ENCODE data around the gene SCG2. TPM values are rescaled to one million over a fixed set of nuclear protein-coding genes. Genes with fewer than 3 reads are reported as not detected.
"Not testable (repeated sequence)": the region's sequence is repeated elsewhere in the genome, so short reads cannot be mapped to it uniquely, and the experiment has no call there.

Gene SCG2
- total RNA-seq, 1 donor from 2014 or later: not detected

GRCh38 chr2:223598994-223599639 lies 3.0 kb downstream of the SCG2 start:
- no peak for DNase-seq
- Mint-ChIP-seq H3K4me1 (peaks cover 2% of the 10 kb centered on the region), H3K27ac (no peak overlapping the region), H3K9me3 (no peaks in the 10 kb centered on the region), H3K36me3 (ENCODE audit: low read depth) (no peaks in the 10 kb centered on the region), H3K4me3 (no peak overlapping the region), H3K27me3 (peaks cover 3% of the 10 kb centered on the region)
- intact Hi-C loops (cut with micrococcal nuclease): no loop called here

- Mint-ChIP-seq H3K9me3 (no peaks in the 10 kb centered on the region), H3K4me3 (no peak overlapping the region), H3K4me1 (peaks cover under 1% of the 10 kb centered on the region), H3K27ac (no peak overlapping the region), H3K27me3 (peaks cover 3% of the 10 kb centered on the region), H3K36me3 (ENCODE audit: low read depth) (no peaks in the 10 kb centered on the region)
- no peak for DNase-seq
- intact Hi-C loops (cut with micrococcal nuclease): no loop called here
These were observed 5.1 kb downstream of the SCG2 start for GRCh38 chr2:223597076-223597475.

- no peaks in the 10 kb centered on the region for H3K36me3 Mint-ChIP-seq (ENCODE audit: low read depth)
- H3K27me3 Mint-ChIP-seq: peaks cover 3% of the 10 kb centered on the region
- H3K4me3 Mint-ChIP-seq: no peak overlapping the region
- H3K27ac Mint-ChIP-seq: no peak overlapping the region
- intact Hi-C loops (cut with micrococcal nuclease): no loop called here
- no peaks in the 10 kb centered on the region for H3K9me3 Mint-ChIP-seq
- no peak for DNase-seq
- H3K4me1 Mint-ChIP-seq: no peaks in the 10 kb centered on the region
These were observed 6.0 kb downstream of the SCG2 start for GRCh38 chr2:223596208-223596607.

GRCh38 chr2:223594831-223595230 lies 7.3 kb downstream of the SCG2 start:
- Mint-ChIP-seq H3K27ac (no peak overlapping the region), H3K4me3 (no peak overlapping the region), H3K9me3 (no peaks in the 10 kb centered on the region), H3K4me1 (no peaks in the 10 kb centered on the region), H3K27me3 (no peaks in the 10 kb centered on the region), H3K36me3 (ENCODE audit: low read depth) (no peaks in the 10 kb centered on the region)
- no peak for DNase-seq
- intact Hi-C loops (cut with micrococcal nuclease): no loop called here

GRCh38 chr2:223594259-223594658 lies 7.9 kb downstream of the SCG2 start:
- no peaks in the 10 kb centered on the region for H3K4me1 Mint-ChIP-seq
- DNase-seq: no peak
- intact Hi-C loops (cut with micrococcal nuclease): no loop called here
- H3K27ac Mint-ChIP-seq: no peak overlapping the region
- H3K27me3 Mint-ChIP-seq: no peaks in the 10 kb centered on the region
- H3K36me3 Mint-ChIP-seq (ENCODE audit: low read depth): no peaks in the 10 kb centered on the region
- H3K4me3 Mint-ChIP-seq: no peak overlapping the region
- no peaks in the 10 kb centered on the region for H3K9me3 Mint-ChIP-seq

GRCh38 chr2:223592689-223593088 lies 9.5 kb downstream of the SCG2 start:
- not testable (repeated sequence) for DNase-seq

GRCh38 chr2:223591596-223591995 lies 10.6 kb downstream of the SCG2 start:
- H3K4me3 Mint-ChIP-seq: no peak overlapping the region
- H3K36me3 Mint-ChIP-seq (ENCODE audit: low read depth): no peaks in the 10 kb centered on the region
- H3K9me3 Mint-ChIP-seq: no peaks in the 10 kb centered on the region
- no peak overlapping the region for H3K27ac Mint-ChIP-seq
- no peaks in the 10 kb centered on the region for H3K4me1 Mint-ChIP-seq
- H3K27me3 Mint-ChIP-seq: no peaks in the 10 kb centered on the region
- intact Hi-C loops (cut with micrococcal nuclease): no loop called here
- DNase-seq: no peak

More at GRCh38 chr2:223592689-223593088, 9.5 kb downstream of the SCG2 start:
- H3K36me3 Mint-ChIP-seq (ENCODE audit: low read depth); H3K27me3 Mint-ChIP-seq; H3K27ac Mint-ChIP-seq; H3K4me3 Mint-ChIP-seq; intact Hi-C loops (cut with micrococcal nuclease); H3K4me1 Mint-ChIP-seq; H3K9me3 Mint-ChIP-seq: not testable (repeated sequence)

- Mint-ChIP-seq H3K4me3 (no peak overlapping the region), H3K4me1 (no peaks in the 10 kb centered on the region), H3K27ac (no peak overlapping the region), H3K9me3 (no peaks in the 10 kb centered on the region), H3K36me3 (ENCODE audit: low read depth) (no peaks in the 10 kb centered on the region), H3K27me3 (no peaks in the 10 kb centered on the region)
- intact Hi-C loops (cut with micrococcal nuclease): no loop called here
- no peak for DNase-seq
These were observed 11.2 kb downstream of the SCG2 start for GRCh38 chr2:223590964-223591363.

- intact Hi-C loops (cut with micrococcal nuclease): no loop called here
- Mint-ChIP-seq H3K27me3 (no peaks in the 10 kb centered on the region), H3K9me3 (no peaks in the 10 kb centered on the region), H3K36me3 (ENCODE audit: low read depth) (no peaks in the 10 kb centered on the region), H3K27ac (no peak overlapping the region), H3K4me1 (no peaks in the 10 kb centered on the region), H3K4me3 (no peak overlapping the region)
- no peak for DNase-seq
These were observed 12.3 kb downstream of the SCG2 start for GRCh38 chr2:223589901-223590300.

- no peak for DNase-seq
- no peaks in the 10 kb centered on the region for H3K36me3 Mint-ChIP-seq (ENCODE audit: low read depth)
- no peaks in the 10 kb centered on the region for H3K4me1 Mint-ChIP-seq
- intact Hi-C loops (cut with micrococcal nuclease): no loop called here
- no peak overlapping the region for H3K4me3 Mint-ChIP-seq
- H3K9me3 Mint-ChIP-seq: no peaks in the 10 kb centered on the region
- H3K27me3 Mint-ChIP-seq: no peaks in the 10 kb centered on the region
- H3K27ac Mint-ChIP-seq: no peak overlapping the region
These were observed 13.9 kb downstream of the SCG2 start for GRCh38 chr2:223588251-223588650.

- Mint-ChIP-seq H3K27me3 (no peaks in the 10 kb centered on the region), H3K27ac (no peak overlapping the region), H3K9me3 (no peaks in the 10 kb centered on the region), H3K4me1 (no peaks in the 10 kb centered on the region), H3K4me3 (no peak overlapping the region), H3K36me3 (ENCODE audit: low read depth) (no peaks in the 10 kb centered on the region)
- intact Hi-C loops (cut with micrococcal nuclease): no loop called here
- no peak for DNase-seq
These were observed 14.9 kb downstream of the SCG2 start for GRCh38 chr2:223587301-223587700.

GRCh38 chr2:223586261-223586660 lies 15.9 kb downstream of the SCG2 start:
- Mint-ChIP-seq H3K4me1 (no peaks in the 10 kb centered on the region), H3K4me3 (no peak overlapping the region), H3K27ac (no peak overlapping the region), H3K9me3 (no peaks in the 10 kb centered on the region), H3K27me3 (no peaks in the 10 kb centered on the region), H3K36me3 (ENCODE audit: low read depth) (no peaks in the 10 kb centered on the region)
- intact Hi-C loops (cut with micrococcal nuclease): no loop called here
- DNase-seq: no peak

GRCh38 chr2:223585666-223586065 lies 16.5 kb downstream of the SCG2 start:
- Mint-ChIP-seq H3K4me3 (no peak overlapping the region), H3K27ac (no peak overlapping the region), H3K9me3 (no peaks in the 10 kb centered on the region), H3K36me3 (ENCODE audit: low read depth) (no peaks in the 10 kb centered on the region), H3K27me3 (no peaks in the 10 kb centered on the region), H3K4me1 (no peaks in the 10 kb centered on the region)
- no peak for DNase-seq
- intact Hi-C loops (cut with micrococcal nuclease): no loop called here

- Mint-ChIP-seq H3K4me3 (no peak overlapping the region), H3K4me1 (no peaks in the 10 kb centered on the region)
These were observed 20.2 kb downstream of the SCG2 start for GRCh38 chr2:223582001-223582400.

GRCh38 chr2:223580951-223581350 lies 21.2 kb downstream of the SCG2 start:
- Mint-ChIP-seq H3K27ac (no peak overlapping the region), H3K27me3 (no peaks in the 10 kb centered on the region), H3K4me3 (no peak overlapping the region), H3K9me3 (no peaks in the 10 kb centered on the region), H3K4me1 (no peaks in the 10 kb centered on the region), H3K36me3 (ENCODE audit: low read depth) (no peaks in the 10 kb centered on the region)
- intact Hi-C loops (cut with micrococcal nuclease): no loop called here
- no peak for DNase-seq

More at GRCh38 chr2:223582001-223582400, 20.2 kb downstream of the SCG2 start:
- H3K36me3 Mint-ChIP-seq (ENCODE audit: low read depth): no peaks in the 10 kb centered on the region
- intact Hi-C loops (cut with micrococcal nuclease): no loop called here
- no peaks in the 10 kb centered on the region for H3K9me3 Mint-ChIP-seq
- no peaks in the 10 kb centered on the region for H3K27me3 Mint-ChIP-seq
- no peak overlapping the region for H3K27ac Mint-ChIP-seq
- DNase-seq: no peak

All from activated CD4-positive, alpha-beta T cell treated with anti-CD3 and anti-CD28 coated beads, Interleukin-2, amount 10 ng/mL, durations not matched to agents 24 days and 14 days (primary cell).